Fibroblast of upper back skin (primary cell): ENCODE results near the gene MAP2K4.
A peak's percentile ranks its signal among the peaks of the same experiment; 100 is the strongest.
"Not testable (repeated sequence)": the region's sequence is repeated elsewhere in the genome, so short reads cannot be mapped to it uniquely, and the experiment has no call there.

Experiments
- DNase-seq: peaks from one replicate; pipeline ENCODE4 v3.0.0-alpha.2; 2013

The MAP2K4 gene

DNA sequence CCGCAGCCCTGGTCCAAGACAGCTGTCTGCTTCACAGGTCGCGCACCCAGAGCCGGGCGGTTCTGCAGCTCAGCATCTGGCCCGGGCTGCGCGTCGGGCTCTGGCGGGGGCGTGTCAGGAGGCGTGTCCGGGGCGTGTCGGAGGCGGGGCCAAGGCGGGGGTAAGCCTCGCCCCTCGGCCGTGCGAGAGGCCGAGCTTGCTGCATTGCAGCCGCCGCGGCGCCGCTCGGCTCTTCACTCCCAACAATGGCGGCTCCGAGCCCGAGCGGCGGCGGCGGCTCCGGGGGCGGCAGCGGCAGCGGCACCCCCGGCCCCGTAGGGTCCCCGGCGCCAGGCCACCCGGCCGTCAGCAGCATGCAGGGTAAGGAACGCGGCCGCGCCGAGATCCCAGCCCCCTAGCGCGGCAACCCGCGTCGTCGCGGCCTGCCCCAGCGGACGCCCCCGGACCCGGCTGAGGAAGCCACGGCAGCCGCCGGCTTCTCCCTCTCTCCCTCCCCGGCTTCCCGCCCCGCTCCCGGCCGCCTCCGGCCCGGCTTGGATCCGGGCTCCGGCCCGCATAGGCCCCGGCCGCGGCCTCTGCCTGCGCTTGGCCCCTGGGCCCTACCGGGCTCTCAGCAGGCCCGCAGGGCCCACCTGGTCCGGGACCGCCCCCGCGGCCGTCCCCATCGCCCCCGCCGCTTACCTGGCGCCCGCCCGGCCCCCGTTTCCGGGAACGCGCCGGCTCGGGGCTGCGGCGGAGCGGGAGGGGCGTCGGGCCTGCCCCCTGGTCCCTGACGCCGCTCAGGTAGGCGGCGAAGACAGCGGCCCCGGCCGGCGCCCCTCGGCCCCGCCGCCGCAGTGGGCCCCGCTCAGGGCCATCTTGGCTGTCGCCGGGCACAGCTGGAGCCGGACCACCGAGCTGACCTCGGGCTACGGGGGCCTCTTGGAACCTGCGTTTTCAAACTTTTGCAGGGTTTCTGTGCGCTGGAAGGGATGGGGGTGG, at the start of gene MAP2K4:
TSS of gene MAP2K4 (plus strand) at position 236 of the 981 bp plus-strand sequence. CDS start at position 246, 10 bp downstream.
- peak; percentile 86 for DNase-seq

DNA sequence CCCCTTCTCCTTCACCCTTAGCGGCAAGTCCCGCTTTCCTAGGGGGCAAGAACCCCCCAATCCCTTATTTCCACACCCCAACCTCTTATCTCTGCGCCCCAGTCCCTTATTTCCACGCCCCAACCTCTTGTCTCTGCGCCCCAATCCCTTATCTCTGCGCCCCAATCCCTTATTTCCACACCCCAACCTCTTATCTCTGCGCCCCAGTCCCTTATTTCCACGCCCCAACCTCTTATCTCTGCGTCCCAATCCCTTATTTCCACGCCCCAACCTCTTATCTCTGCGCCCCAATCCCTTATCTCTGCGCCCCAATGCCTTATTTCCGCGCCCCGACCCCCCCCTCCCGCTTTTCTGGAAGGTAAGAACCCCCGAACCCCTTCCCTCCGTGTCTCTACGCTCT, 47.9 kb upstream of the MAP2K4 start:
- not testable (repeated sequence) for DNase-seq

DNA sequence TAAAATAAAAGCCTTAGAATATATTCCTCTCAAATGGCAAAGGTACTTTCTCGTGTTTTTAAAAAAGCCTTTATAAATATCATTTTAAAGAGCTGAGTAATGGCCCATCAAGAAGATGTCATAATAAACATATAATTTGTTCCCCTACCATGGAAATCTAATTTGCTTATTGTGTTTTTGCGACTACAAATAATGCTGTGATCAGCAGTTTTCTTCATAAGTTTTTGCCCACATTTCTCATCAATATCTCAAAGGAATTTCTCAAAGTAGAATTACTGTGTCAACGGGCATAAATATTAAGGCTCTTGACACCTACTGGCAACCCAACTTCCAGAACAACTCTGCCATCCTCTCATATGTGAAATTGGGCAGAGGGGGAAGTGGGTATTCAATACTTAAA, 40.9 kb upstream of the MAP2K4 start:
- no peak for DNase-seq

DNA sequence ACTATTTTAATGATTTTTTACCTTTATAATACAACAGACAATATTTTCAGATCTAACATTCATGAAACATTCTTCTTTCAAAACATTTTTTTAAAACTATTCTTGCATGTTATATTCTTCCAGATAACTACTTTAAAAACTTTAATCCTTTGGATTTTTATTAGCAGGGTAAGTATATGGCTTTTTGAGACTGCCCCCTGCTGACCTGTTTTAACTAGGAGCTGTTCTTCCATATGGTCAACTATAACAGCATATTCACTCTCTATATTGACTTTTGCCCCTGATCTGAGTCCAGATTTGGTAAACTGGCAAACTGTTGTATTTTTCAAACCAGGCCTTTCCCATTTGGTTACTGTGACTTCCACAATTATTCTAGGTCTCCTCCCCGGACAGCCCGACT, 39.9 kb upstream of the MAP2K4 start:
- no peak for DNase-seq

DNA sequence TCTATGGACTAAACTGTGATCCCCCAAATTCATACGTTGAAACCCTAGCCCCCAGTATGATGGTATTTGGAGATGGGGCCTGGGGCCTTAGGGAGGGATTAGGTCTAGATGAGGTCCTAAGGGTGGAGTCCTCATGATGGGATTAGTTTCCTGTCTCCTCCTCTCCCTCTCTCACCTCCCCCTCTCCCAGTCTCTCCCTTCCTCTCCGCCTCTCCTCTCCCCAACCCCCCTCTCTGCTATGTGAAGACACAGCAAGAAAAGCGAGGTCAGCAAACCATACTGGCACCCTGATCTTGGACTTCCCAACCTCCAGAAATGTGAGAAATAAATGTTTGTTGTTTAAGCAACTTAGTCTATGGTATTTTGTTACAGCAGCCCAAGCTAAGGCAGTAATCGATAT, 38.8 kb upstream of the MAP2K4 start:
- DNase-seq, result no peak

DNA sequence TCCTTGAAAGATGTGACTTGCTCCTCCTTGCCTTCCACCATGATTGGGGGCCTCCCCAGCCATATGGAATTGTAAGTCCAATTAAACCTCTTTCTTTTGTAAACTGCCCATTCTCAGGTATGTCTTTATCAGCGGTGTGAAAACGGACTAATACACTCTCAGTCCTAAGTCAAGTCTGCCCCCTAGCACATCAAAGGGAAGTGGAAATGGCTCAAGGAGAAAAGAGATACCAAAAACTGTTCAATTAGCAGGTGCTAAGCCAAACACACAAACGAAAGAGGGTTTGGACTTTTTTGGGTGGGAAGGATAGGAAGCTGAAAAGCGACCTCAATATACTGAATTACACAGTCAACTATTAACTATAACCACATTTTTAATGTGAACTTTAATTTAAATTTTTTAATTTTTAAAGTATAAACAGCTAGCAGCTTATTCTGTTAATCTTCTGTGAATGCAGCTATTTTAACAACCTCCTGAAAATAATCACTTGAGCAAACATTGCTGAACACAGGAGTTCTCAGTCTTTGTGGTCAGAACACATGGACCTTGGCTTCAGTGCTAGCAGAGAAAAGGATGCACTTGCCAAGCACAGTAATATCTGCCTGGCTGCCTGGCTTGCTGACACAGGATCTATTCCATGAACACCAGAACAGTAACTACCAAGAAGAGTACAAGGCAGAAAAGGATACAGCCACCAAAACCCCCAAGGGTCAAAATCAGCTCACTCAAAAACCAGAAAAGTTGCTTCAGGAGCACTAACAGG, 34.3 kb upstream of the MAP2K4 start:
- no peak for DNase-seq

DNA sequence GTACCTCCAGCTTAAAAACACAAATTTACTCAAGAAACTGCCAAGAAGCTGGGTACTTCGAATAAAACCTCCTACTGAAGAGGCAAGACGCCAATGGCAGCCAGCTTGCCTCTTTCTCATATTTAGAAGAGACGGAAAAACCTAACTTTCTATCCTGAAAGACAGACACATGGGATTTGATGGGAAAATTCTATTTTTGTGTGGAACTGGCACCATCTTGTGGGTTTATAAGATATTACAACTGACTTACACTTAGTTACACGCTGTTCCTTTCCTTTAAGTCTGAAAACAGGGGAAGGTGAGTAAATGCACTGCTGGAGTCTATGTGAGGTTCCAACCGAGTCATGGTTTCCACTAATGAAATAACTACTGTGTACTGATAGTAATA, 33.7 kb upstream of the MAP2K4 start:
- DNase-seq, result peak; percentile 49

DNA sequence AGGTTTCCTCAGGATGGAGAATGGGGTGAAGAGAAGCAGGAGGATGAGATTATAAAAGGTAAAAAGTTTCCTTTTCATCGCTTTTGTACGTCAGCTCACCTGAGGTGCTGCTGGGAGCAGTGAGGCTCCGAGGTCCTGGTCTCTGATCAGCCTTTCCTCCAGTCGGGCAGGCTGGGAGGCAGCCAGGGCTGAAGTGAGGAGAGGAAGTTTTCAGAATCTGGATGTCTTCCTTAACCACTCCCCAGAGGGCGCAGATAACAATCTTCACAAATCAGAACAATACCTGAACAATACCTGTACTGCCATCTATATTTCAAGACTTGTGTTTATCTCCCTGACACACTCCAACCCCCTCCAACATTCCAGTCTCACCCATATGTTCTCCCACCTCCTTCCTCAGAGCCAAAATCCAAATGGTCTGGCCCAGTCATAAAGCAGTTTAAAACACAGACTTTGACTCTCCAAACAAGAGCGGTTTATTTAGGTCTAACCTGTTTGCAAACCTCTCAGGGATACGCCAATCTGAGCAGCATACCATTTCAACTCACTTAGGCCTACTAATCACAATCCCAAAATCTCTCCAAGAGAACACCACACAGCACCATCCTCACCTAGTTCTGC, 30.2 kb upstream of the MAP2K4 start:
- DNase-seq, result no peak

DNA sequence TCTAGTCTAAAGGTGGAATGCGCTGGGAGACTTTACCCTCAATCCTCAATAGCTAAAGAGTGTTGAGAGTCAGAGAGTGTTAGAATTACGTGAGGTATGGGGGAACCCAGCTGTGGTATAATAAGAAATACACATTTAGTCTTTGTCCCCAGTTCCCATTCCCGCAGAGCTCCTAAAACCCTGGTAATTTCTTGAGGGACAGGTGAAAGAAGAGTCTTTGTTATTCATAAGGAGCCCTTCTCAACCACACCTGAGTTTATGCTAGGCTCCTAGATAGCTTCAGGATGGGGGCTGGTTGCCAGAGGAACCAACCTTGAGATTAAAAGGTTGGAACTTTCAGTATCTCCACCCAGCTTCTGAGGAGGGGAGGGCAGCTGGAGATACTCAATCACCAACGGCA, 29.2 kb upstream of the MAP2K4 start:
- DNase-seq, result no peak

DNA sequence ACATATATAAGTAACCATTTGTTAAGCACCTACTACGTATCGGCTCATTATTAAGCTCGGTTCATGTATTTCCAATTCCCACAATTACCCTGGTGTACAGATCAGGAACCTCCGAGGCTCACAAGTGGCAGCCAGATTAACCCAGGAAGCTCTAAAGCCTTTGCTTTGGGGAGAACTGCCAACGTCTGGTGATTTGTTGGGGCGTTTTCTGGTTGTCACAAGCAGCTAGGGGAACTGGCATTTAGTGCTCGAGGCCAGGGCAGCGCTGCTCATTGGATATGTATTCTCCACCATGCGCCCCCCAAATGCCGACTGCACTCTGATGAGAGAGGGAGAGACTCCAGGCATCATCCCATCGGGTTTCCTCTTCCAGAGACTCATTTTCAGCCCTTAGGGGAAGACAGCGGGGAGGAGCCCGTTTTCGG, 23.9 kb upstream of the MAP2K4 start:
- peak; percentile 32 for DNase-seq

DNA sequence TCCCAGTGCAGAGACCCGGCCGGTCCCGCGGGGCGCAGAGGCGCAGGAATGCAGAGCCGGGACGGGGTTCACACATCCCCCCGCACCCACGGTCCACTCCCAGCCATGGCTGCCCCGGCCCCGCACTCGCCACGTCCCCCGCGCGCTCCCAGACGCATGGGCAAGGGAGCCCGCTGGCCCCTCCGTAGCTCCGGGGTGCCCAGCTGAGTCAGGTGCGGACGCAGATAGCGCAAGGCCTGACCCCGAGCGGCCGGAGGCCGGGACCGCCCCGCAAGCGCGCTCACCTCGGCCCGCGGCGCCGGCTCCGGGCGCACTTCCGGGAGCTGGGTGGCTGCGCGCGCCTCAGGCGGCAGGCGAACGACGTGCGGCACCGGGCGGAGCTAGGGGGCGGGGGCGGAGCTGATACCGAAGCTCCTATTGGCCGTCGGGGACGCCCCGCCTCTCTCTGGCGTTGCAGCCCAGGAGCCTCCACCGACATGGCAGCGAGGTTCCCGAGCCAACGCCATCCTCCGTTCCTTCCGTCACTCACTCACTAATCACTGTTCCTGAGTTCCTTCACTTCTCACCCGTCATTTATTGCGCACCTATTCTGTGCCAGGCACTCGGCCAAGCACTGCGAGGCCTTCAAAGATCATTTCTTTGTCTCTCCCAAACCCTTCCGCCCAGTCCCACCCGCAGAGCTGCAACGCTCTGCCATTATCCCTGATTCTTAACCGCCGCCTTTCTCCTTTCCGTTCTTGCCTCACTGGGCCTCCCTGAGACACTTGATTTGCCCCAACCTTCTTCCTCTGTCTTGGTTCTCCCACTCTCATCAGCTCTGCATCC, 23.3 kb upstream of the MAP2K4 start, which contains the start of gene ZNF18:
TSS of gene ZNF18 (minus strand) at position 329 of the 825 bp plus-strand sequence. CDS start 4,646 bp downstream, outside the sequence.
- DNase-seq, result peak; percentile 92

DNA sequence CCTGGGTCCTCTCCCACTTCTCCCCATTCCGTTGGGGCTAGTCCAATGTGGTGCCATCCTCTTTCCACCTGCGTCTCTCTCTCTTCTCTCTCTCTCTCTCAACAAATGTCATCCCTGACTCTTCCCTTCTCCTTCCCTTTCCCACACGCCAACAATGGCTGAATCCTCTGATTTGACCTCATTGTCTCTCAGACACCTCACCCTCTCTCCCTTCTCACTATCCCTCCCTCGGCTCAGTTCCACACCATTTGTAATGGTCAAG, 22.8 kb upstream of the MAP2K4 start:
- no peak for DNase-seq

DNA sequence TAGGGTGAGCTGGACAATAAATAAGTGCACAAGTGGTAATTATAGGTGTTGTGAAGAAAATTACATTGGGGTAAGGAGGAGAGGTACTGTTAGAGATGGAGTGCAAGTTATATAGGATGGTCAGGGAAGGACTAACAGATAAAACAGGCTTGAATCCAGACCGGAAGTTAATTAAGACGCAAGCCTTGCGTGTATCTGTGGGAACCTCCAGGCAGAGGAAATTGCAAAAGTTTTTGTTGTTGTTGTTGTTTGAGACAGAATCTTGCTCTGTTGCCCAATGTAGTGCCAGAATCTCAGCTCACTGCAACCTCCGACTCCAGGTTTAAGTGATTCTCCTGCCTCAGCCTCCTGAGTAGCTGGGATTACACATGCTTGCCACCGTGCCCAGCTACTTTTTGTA, 21.0 kb upstream of the MAP2K4 start:
- DNase-seq, result no peak

DNA sequence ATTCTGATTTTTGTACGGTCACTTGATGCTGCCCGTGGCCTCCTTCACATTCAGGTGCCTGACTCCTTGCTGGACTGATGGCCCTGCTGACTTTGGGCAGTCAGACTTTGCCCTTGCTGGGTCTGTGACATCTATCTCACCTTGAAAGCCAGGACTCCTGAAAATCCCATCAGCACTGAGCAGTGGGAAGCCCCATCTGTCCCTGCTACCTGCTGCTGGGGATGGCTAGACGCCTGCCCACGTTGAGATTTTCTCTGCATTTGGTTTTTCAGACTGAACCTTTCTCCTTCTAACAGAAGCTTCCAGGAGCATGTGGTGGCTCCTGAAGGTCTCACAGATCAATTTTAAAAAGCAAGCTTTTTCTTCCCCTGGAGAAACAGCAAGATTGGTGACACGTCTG, 13.2 kb upstream of the MAP2K4 start:
- DNase-seq, result no peak

DNA sequence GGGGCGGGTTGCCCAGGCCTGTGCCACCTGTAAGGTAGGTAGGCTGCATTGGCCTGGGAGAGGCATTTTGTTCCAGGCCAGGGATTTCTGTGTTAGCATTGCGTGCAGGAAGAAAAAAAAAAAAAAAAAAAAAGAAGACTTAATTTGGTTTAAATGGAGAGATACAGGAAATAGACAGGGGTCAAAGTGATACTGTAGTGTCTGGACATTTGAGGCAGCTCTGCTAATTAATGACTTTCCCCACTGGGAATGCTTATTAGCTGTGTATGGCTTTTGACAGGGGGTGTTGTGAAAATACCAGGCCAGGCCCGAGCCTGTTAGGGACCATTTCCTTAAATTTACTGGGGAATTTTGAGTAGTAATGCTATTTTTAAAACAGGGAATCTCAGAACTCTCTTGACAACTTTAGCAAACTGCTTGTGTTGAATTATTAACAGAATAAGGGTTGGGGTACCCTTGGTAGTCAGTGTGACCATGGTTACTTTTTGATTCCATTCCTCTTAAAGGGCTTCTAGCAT, 1.0 kb downstream of the MAP2K4 start:
- no peak for DNase-seq

DNA sequence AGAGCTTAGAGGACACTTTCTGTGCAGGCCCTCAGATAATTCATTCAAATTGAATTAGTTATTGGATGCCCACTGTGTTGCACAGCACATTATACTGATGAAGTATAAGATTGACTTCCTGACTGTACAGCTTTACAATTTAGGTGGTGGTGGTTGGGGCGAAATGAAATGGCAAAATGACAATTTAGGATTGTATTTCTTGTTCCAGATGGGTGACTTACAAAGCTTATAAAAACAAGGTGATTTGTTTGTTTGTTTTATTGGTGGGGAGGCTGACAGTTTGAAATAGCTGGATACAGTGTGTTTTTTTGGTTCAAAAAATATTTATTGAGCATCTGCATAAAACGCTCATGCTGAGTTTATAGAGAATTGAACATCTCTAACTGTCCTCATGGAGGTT, 1.6 kb downstream of the MAP2K4 start:
- no peak for DNase-seq

DNA sequence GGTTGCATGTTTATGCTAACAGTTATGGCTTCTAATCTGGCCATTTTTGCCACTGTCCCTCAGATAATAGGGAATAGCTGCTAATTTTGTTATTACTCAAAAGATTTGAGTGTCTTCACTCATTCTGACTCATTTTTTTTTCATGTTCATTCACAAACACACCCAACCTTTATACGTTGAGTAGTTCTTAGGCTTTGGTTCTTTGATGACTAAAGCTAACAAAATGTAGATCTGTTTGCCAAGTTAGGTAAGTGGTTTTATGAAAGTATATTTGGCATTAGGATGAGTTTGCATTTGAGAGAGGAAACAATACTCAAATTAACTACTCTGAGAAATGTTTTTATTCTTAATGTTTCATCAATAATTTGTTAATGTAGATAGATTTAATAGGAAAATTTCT, 3.6 kb downstream of the MAP2K4 start:
- DNase-seq, result peak; percentile 67

DNA sequence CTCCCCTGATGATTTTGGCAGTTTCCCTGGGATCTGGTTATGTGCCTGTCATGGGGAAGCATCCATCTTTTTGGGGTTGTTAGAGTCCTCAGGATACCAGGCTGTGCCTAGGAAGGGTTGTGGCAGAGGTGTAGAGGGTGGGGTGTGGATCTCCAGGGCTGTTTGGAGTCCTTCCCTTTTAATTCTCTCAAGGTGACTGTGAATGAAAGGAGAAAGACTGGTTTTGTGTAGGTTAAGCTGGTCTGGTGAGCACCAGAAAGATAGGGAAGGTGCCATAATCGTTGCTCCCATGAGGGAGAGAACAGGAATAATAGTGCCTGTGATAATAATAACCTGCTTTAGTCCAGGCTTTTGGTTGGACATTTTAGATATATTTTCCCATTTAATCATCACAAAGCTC, 7.0 kb downstream of the MAP2K4 start:
- DNase-seq, result no peak

DNA sequence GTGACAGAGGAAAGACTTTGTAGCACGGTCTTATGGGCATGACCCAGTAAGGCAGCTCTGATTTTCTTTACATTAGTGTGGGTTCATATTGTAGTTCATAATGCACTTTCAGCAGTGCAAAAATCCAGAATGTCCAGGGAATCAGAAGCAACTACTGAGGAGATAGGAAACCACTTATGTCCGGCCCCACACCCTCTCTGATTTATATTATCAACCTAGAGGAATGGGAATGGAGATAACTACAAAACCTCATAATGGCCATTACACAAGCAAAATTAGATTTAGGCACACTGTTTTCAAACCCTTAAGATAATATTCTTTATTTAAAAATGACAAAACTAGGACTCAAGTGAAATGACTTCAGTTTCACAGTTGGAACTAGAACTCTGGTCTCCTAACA, 7.9 kb downstream of the MAP2K4 start:
- no peak for DNase-seq

DNA sequence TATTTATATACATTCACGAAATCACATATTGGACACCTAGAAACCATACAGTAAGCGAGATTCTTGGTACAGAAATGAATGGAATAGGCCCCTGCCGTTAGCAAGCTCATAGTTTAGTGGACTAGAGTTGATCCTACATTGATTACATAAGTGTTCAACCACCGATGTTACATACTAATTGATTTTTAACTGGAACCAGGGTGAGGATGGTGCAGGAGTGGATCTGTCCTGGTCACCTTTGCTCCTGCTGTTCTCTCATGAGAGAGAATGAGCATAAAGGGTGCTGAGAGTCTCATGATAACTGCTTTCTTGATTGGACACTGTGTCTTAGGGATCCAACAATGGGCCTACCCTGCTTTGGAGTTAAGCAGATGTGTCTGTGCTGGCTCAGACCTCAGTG, 13.9 kb downstream of the MAP2K4 start:
- DNase-seq, result no peak

DNA sequence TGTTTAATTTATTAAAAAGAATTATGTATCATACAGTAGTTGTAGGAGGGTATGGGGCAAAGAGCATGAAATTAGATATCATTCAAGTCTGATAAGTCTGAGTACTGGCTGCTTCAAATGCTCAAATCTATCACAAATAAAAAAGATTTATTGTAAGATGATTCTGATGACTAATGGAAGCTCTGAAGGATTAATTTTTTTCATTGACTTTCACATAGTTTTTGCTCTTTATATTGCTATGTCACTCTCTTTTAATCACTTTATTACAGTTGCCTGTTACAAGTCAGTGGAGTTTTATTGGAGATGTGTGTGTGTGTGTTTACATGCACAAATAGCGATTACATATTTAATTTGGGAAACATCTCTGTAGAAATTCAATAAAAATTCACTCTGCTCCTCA, 15.0 kb downstream of the MAP2K4 start:
- no peak for DNase-seq

DNA sequence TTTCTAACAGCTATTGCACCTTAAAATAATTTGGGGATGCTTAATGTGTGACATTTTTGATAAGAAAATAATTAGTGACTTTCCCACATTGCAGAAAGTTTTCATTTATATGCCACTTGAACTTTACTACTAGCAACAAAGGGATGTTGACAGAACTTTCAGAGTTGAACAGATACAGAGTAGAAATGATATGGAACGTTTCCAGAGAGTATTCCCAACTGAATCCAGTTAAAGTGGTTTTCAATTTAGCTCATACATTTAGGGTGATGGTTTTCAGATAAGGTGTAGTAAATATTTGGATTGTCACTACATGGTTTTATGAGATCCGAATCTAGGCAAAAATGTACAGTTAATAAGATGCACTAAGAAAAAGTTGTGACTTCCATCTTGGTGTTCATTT, 17.3 kb downstream of the MAP2K4 start:
- no peak for DNase-seq

DNA sequence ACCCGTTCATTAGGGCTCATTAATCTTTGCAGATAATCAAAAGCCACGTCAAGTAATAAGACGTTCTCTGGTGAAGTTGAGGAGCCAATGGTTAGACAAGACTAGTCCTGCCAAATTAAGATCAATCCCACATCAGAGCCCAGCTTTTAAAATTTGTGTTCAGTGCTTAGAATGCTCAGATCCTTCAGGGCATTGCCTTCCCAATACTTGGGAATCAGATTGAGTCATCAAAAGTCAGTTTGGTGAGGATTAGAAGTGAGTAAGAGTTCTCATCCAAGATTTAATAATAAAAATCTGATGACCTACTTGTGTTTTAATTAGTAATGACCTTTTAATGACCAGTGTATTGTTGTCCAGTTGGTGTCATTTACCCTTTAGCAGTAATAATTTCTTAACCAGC, 19.8 kb downstream of the MAP2K4 start:
- DNase-seq, result no peak
